ENCODE results near the gene PTPRD. TPM values are rescaled to one million over a fixed set of nuclear protein-coding genes. Genes with fewer than 3 reads are reported as not detected.

The PTPRD gene
- total RNA-seq, 4 donors from 2014 or later: 85.8 to 169 (median 135) TPM

DNA sequence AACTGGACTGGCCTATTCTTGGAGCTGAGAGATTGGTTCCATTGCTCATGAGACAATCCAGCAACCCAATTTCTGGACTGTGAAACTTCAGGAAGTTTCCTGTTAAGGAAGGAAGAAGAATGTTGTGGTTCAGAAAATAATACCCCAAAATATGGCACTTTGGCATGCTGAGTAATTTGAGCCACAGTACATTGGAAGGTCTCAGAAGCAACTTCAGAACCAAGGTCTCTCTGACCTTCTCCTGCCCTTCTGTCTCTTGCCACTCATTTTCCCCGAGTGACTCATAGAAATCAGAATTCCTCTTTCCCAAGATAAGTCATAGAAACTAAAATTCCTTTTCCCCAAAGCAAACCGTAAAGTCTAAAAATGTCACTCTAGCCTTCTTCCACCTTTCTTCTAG is 1366.1 kb downstream of the PTPRD start:
- no peaks in the 10 kb centered on the region for H3K27me3 ChIP-seq
- no peak for TF ChIP-seq POLR2A (IDR thresholded peaks at IDR 0.05)
- TF ChIP-seq, protein P1, sequence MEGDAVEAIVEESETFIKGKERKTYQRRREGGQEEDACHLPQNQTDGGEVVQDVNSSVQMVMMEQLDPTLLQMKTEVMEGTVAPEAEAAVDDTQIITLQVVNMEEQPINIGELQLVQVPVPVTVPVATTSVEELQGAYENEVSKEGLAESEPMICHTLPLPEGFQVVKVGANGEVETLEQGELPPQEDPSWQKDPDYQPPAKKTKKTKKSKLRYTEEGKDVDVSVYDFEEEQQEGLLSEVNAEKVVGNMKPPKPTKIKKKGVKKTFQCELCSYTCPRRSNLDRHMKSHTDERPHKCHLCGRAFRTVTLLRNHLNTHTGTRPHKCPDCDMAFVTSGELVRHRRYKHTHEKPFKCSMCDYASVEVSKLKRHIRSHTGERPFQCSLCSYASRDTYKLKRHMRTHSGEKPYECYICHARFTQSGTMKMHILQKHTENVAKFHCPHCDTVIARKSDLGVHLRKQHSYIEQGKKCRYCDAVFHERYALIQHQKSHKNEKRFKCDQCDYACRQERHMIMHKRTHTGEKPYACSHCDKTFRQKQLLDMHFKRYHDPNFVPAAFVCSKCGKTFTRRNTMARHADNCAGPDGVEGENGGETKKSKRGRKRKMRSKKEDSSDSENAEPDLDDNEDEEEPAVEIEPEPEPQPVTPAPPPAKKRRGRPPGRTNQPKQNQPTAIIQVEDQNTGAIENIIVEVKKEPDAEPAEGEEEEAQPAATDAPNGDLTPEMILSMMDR (IDR thresholded peaks at IDR 0.05): no peak
- no peak for DNase-seq
- H3K27ac ChIP-seq: no peak overlapping the region
- H3K36me3 ChIP-seq: no peaks in the 10 kb centered on the region
- no peaks in the 10 kb centered on the region for H3K4me1 ChIP-seq
- no peak overlapping the region for H3K4me3 ChIP-seq
- H3K9me3 ChIP-seq: no peaks in the 10 kb centered on the region

DNA sequence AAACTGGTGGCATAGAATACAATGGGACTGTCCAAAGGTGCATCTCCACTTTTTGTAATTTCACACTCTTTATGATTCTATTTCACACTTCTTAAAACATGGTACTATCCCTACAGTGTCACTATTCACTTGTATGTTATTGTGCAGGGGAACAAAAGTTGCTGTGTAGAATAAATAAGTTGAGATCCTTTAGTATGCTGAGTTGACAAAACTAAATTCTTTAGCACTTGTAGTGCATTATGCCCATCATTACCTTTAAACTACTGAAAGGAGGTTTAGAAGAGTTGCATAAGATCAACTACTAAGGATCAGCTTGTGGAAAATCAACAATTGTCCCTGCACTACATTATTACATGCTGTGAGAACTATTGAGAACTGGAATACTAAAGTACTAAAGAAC is 1380.9 kb downstream of the PTPRD start:
- Histone ChIP-seq H3K9me3 (no peaks in the 10 kb centered on the region), H3K4me3 (no peak overlapping the region), H3K4me1 (no peaks in the 10 kb centered on the region), H3K27ac (no peak overlapping the region), H3K36me3 (no peaks in the 10 kb centered on the region), H3K27me3 (no peaks in the 10 kb centered on the region)
- TF ChIP-seq, protein P1 (IDR thresholded peaks at IDR 0.05): no peak
- TF ChIP-seq POLR2A (IDR thresholded peaks at IDR 0.05): no peak
- no peak for DNase-seq

DNA sequence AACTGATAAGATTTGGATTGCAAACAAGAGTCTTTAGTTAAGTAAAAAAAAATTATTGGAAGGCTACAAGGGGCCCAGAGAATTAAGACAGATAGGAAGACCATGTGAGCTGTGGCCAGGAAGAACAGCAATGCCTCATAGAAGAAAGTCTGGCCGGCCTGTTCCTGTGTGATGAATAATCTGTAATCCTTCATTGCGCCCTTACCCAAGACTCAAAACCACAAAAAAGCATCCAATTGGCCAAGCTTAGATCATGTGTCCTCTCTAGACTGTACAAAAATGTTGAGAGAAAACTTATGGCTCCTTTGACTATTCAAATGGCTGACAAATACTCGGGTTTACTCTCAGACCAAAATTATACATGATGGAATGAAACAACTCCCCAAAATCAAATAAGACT is 1383.5 kb downstream of the PTPRD start:
- Histone ChIP-seq H3K27ac (no peak overlapping the region), H3K9me3 (no peaks in the 10 kb centered on the region), H3K4me3 (no peak overlapping the region), H3K36me3 (no peaks in the 10 kb centered on the region), H3K4me1 (no peaks in the 10 kb centered on the region), H3K27me3 (no peaks in the 10 kb centered on the region)
- no peak for DNase-seq
- no peak for TF ChIP-seq POLR2A (IDR thresholded peaks at IDR 0.05)

DNA sequence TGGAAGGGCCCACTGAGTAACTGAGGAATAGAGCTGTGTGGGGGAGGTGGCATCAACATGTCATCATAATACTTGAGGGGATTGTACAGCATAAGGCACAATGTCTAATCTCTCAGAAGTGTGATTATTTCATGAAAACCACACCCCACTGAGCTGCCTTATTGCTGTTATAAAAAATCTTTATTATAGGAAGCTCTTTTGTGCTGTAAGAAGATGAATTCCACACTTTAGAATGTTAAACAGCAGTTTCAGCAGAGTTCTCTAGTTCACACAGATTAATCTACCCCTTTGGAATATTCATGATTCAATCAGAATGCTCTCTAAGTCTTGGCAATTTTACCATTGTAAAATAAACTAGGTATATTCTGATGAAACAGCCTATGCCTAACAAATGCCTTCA is 1389.6 kb downstream of the PTPRD start:
- Histone ChIP-seq H3K9me3 (no peaks in the 10 kb centered on the region), H3K36me3 (no peaks in the 10 kb centered on the region), H3K4me1 (no peaks in the 10 kb centered on the region), H3K27ac (no peak overlapping the region), H3K27me3 (no peaks in the 10 kb centered on the region), H3K4me3 (no peak overlapping the region)
- DNase-seq: no peak
- no peak for TF ChIP-seq POLR2A (IDR thresholded peaks at IDR 0.05)

DNA sequence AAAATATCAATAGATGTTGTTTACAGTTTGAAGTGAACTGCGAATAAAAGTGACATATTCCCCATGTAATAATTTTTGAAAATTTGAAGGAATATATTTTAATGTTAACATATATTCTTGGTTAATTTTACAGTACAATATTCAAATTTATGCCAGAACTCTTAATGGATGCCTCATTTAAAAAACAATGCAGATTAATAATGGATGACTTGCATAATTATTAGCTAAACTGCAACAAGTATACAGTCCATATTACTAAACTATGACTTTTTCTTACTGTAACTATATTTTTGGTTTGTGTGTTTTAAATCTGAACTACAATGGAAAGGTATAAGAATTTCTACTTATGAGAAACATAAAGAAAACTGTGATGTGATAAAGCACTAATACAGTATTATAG is 1390.1 kb downstream of the PTPRD start:
- no peak for DNase-seq
- H3K36me3 ChIP-seq: no peaks in the 10 kb centered on the region
- H3K27me3 ChIP-seq: no peaks in the 10 kb centered on the region
- H3K4me3 ChIP-seq: no peak overlapping the region
- no peaks in the 10 kb centered on the region for H3K4me1 ChIP-seq
- TF ChIP-seq POLR2A (IDR thresholded peaks at IDR 0.05): no peak
- TF ChIP-seq, protein P1 (IDR thresholded peaks at IDR 0.05): no peak
- H3K9me3 ChIP-seq: no peaks in the 10 kb centered on the region
- H3K27ac ChIP-seq: no peak overlapping the region

DNA sequence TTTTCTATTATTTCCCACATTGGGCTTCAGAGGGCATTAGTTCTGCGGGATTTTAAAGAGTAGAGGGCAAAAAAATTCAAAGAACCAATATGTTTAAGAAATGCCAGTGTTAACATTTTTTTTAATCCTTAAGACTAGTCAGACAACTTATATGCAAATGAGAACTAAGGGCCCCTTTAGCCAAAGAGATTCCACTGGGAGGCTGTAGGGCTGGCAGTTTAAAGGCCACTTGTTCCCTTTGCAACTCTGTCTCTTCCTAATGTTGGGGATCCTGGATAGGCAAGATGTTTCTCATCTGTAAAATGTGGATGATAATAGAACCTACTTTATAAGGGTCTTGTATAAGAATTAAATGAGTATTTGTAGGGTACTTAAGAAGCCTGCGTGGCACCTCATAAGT is 1395.9 kb downstream of the PTPRD start:
- Histone ChIP-seq H3K4me1 (no peaks in the 10 kb centered on the region), H3K27ac (no peak overlapping the region), H3K27me3 (no peaks in the 10 kb centered on the region), H3K9me3 (no peaks in the 10 kb centered on the region), H3K36me3 (no peaks in the 10 kb centered on the region), H3K4me3 (no peak overlapping the region)
- TF ChIP-seq, protein P1 (IDR thresholded peaks at IDR 0.05): no peak
- TF ChIP-seq POLR2A (IDR thresholded peaks at IDR 0.05): no peak
- DNase-seq: no peak

DNA sequence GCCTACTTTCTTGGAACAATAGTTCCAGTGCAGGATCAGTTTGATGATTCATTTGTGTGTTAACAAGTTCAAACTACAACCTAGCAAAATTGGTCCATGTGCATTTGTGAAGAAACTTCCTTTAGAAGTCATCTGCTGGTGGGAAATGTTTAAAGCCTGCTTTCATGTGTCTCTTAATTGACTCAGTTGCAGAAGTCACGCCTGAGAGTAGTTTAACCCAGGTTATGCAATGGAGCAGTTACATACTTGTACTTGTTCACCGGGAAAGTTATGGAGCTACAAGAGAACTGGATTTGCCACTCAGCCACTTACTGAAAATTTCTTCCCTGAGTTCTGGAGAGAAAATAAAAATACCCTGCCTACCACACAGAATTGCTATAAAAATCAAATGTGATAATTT is 1397.8 kb downstream of the PTPRD start:
- Histone ChIP-seq H3K4me1 (no peaks in the 10 kb centered on the region), H3K36me3 (no peaks in the 10 kb centered on the region), H3K27me3 (no peaks in the 10 kb centered on the region), H3K27ac (no peak overlapping the region), H3K9me3 (no peaks in the 10 kb centered on the region), H3K4me3 (no peak overlapping the region)
- TF ChIP-seq, protein P1 (IDR thresholded peaks at IDR 0.05): no peak
- TF ChIP-seq POLR2A (IDR thresholded peaks at IDR 0.05): no peak
- DNase-seq: no peak

Data from Peyer's patch (tissue), 4 donors.